GM10266 (cell line): Measurements from ENCODE around the gene IL22.
"Not testable (repeated sequence)": the region's sequence is repeated elsewhere in the genome, so short reads cannot be mapped to it uniquely, and the experiment has no call there.

Experiments used
- DNase-seq: peaks from one replicate; pipeline ENCODE4 v3.0.0; 2012; ENCODE audit errors: extremely low spot score
- TF ChIP-seq, protein P1 (sequence below): IDR thresholded peaks from 2 replicates; pipeline ENCODE4 v1.5.1; 2012; ENCODE audit warnings: mild to moderate bottlenecking, low read depth; ENCODE audit not compliant: control insufficient read depth, insufficient read depth; ENCODE audit errors: missing control alignments

The IL22 gene

GRCh38 chr12:68222326-68222725 lies 31.1 kb downstream of the IL22 start:
- TF ChIP-seq, protein P1, sequence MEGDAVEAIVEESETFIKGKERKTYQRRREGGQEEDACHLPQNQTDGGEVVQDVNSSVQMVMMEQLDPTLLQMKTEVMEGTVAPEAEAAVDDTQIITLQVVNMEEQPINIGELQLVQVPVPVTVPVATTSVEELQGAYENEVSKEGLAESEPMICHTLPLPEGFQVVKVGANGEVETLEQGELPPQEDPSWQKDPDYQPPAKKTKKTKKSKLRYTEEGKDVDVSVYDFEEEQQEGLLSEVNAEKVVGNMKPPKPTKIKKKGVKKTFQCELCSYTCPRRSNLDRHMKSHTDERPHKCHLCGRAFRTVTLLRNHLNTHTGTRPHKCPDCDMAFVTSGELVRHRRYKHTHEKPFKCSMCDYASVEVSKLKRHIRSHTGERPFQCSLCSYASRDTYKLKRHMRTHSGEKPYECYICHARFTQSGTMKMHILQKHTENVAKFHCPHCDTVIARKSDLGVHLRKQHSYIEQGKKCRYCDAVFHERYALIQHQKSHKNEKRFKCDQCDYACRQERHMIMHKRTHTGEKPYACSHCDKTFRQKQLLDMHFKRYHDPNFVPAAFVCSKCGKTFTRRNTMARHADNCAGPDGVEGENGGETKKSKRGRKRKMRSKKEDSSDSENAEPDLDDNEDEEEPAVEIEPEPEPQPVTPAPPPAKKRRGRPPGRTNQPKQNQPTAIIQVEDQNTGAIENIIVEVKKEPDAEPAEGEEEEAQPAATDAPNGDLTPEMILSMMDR: no peak
- no peak for DNase-seq

- TF ChIP-seq, protein P1: no peak
- no peak for DNase-seq
These were observed 31.9 kb downstream of the IL22 start for GRCh38 chr12:68221497-68221896.

DNA sequence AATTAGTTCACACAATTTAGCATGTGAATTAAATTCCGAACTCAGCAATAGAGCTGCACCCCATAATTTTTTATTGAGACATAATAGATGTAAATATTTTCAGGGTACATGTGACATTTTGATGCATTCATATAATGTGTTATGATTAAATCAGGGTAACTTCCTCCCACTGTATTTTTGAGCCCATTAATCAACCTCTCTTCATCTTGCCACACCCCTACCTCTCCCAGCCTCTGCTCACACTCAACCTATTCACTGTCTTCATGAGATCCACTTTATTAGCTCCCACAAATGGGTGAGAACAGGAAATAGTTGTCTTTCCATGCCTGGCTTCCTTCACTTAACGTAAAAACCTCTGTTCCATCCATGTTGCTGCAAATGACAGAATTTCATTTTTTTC lies 42.5 kb downstream of the IL22 start:
- TF ChIP-seq, protein P1: no peak
- DNase-seq: no peak

- DNase-seq: not testable (repeated sequence)
These were observed 44.2 kb downstream of the IL22 start for GRCh38 chr12:68209048-68209728.

DNA sequence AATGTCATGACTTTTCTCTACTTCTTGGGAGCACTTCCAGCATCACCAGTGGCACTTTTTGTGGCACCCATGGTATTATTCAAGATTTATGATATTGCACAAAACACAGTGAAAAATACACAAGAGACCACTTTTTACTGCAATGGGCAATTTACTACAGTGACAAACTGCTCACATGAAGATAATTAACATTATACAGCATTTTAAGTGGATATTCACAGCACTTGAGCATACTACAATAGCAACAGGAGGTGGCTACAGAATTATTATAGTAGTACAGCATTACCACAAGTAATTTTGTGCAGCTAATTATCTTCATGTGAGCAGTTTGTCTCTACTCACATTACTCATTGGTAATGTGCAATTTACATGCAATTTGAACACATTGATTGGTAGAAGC lies 46.1 kb downstream of the IL22 start:
- DNase-seq: no peak
- TF ChIP-seq, protein P1: no peak

GRCh38 chr12:68206446-68206845 lies 47.0 kb downstream of the IL22 start:
- TF ChIP-seq, protein P1: no peak
- no peak for DNase-seq

DNA sequence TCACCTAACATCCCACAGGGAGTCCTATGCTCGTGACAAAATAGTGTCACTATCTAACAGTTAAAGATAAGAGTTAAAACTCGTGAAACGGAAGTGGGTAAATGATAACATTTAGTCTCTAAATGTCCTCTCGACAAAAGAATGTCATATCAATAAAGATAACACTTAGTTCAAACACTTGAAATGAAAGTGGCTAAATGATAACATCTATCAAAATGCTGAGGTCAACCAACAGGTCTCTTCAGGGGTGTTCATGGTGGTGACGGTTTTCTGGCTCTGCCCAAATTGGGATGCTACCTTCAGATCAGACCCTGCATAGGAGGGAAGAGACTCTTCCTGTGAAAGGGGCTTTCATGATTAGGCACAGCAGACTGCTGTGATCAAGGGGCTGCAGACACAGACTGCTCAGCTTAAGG lies 49.9 kb downstream of the IL22 start:
- TF ChIP-seq, protein P1: no peak
- no peak for DNase-seq

- DNase-seq: no peak
- TF ChIP-seq, protein P1: no peak
These were observed 52.5 kb downstream of the IL22 start for GRCh38 chr12:68200854-68201253.
